GM23338 (cell line): ENCODE measurements around the gene MTR. TPM values are rescaled to one million over a fixed set of nuclear protein-coding genes. Genes with fewer than 3 reads are reported as not detected.

Experiments
- ATAC-seq: fragments of 200-7000 bp; cut with Tn5 transposase; 3 replicates; pipeline ENCODE4 v1.9.1; 2020
- DNase-seq: peaks from one replicate; pipeline ENCODE4 v3.0.0-alpha.2; 2015; ENCODE audit warnings: low spot score
- H2AFZ ChIP-seq: fragments of 200-600 bp; sonication (generic); 2 replicates; pipeline ENCODE4 v1.8.0; 2016; ENCODE audit warnings: antibody characterized with exemption, mild to moderate bottlenecking, moderate library complexity
- H3F3A ChIP-seq: fragments of 200-600 bp; sonication (generic); replicated peaks from 2 replicates; pipeline ENCODE4 v1.8.0; 2017; ENCODE audit warnings: antibody characterized with exemption, mixed run types, low read depth
- H3K27ac ChIP-seq: fragments of 200-600 bp; sonication (generic); 2 replicates; pipeline ENCODE4 v1.6.1; 2016; ENCODE audit warnings: low read depth
- H3K27me3 ChIP-seq: fragments of 200-600 bp; sonication (generic); 2 replicates; pipeline ENCODE4 v1.8.0; 2016; ENCODE audit warnings: mild to moderate bottlenecking, mixed run types, moderate library complexity; ENCODE audit not compliant: insufficient read depth
- H3K36me3 ChIP-seq: fragments of 200-600 bp; sonication (generic); 2 replicates; pipeline ENCODE4 v1.8.0; 2016; ENCODE audit warnings: mild to moderate bottlenecking; ENCODE audit not compliant: insufficient read depth
- H3K4me1 ChIP-seq: fragments of 200-600 bp; sonication (generic); 2 replicates; pipeline ENCODE4 v1.8.0; 2016; ENCODE audit warnings: mild to moderate bottlenecking, moderate library complexity; ENCODE audit not compliant: insufficient read depth
- H3K4me2 ChIP-seq: fragments of 200-600 bp; sonication (generic); 2 replicates; pipeline ENCODE4 v1.7.1; 2017; ENCODE audit warnings: mixed run types
- H3K4me3 ChIP-seq: fragments of 200-600 bp; sonication (generic); 2 replicates; pipeline ENCODE4 v1.6.1; 2016; ENCODE audit warnings: mixed run types
- H3K79me2 ChIP-seq: fragments of 200-600 bp; sonication (generic); replicated peaks from 2 replicates; pipeline ENCODE4 v1.8.0; 2017; ENCODE audit warnings: mild to moderate bottlenecking; ENCODE audit not compliant: insufficient read depth
- H3K9me2 ChIP-seq: fragments of 200-600 bp; sonication (generic); 2 replicates; pipeline ENCODE4 v1.8.0; 2017; ENCODE audit not compliant: insufficient read depth
- H4K20me1 ChIP-seq: fragments of 200-600 bp; sonication (generic); replicated peaks from 2 replicates; pipeline ENCODE4 v1.8.0; 2017; ENCODE audit warnings: mild to moderate bottlenecking; ENCODE audit not compliant: insufficient read depth
- H3K27ac Mint-ChIP-seq: 2 replicates; pipeline ENCODE4 v1.8.0; 2020; ENCODE audit warnings: inconsistent platforms, mild to moderate bottlenecking, moderate library complexity, mixed read lengths
- H3K27me3 Mint-ChIP-seq: 3 replicates; pipeline ENCODE4 v1.8.0; 2022; ENCODE audit warnings: low read depth, mild to moderate bottlenecking, moderate library complexity, mixed read lengths, inconsistent platforms; ENCODE audit not compliant: insufficient read depth, poor library complexity
- H3K36me3 Mint-ChIP-seq: 3 replicates; pipeline ENCODE4 v1.8.0; 2021; ENCODE audit warnings: low read depth, mild to moderate bottlenecking, inconsistent platforms, moderate library complexity, mixed read lengths
- H3K4me1 Mint-ChIP-seq: 3 replicates; pipeline ENCODE4 v1.8.0; 2020; ENCODE audit warnings: mild to moderate bottlenecking, inconsistent platforms, mixed read lengths
- H3K4me3 Mint-ChIP-seq: 3 replicates; pipeline ENCODE4 v1.8.0; 2021; ENCODE audit warnings: moderate library complexity, mild to moderate bottlenecking, inconsistent platforms, mixed read lengths
- H3K9me3 Mint-ChIP-seq: 3 replicates; pipeline ENCODE4 v1.8.0; 2020; ENCODE audit warnings: moderate library complexity, mild to moderate bottlenecking, inconsistent platforms, mixed read lengths
- CREB1 ChIP-seq: fragments of 250-450 bp; sonication (Bioruptor Pico); IDR thresholded peaks from 2 replicates; pipeline ENCODE4 v1.5.0; 2020; ENCODE audit warnings: low read depth, mild to moderate bottlenecking, moderate library complexity
- CTCF ChIP-seq, 2 experiments: fragments of 200-600 bp in 1 of 2; sonication (generic) in 1 of 2; conservative IDR thresholded peaks; 2 replicates each; pipeline versions ENCODE4 v1.5.1 to v1.6.1; 2016 to 2017; ENCODE audit warnings: antibody characterized with exemption in 2 of 2, low read depth in 2 of 2, mild to moderate bottlenecking in 2 of 2, moderate library complexity in 1 of 2
- ETS1 ChIP-seq: IDR thresholded peaks from 2 replicates; pipeline ENCODE4 v1.6.1; 2016; ENCODE audit warnings: antibody characterized with exemption
- EZH2 ChIP-seq: fragments of 200-600 bp; sonication (generic); IDR thresholded peaks from one replicate; pipeline ENCODE4 v1.8.0; 2017; ENCODE audit warnings: antibody characterized with exemption, mild to moderate bottlenecking, low read depth; ENCODE audit not compliant: unreplicated experiment
- EZH2phosphoT487 ChIP-seq: fragments of 200-600 bp; sonication (generic); IDR thresholded peaks from one replicate; pipeline ENCODE4 v1.8.1; 2018; ENCODE audit warnings: antibody characterized with exemption; ENCODE audit not compliant: unreplicated experiment
- JUNB ChIP-seq: IDR thresholded peaks from one replicate; pipeline ENCODE4 v1.6.1; 2016; ENCODE audit warnings: antibody characterized with exemption; ENCODE audit not compliant: unreplicated experiment
- NANOG ChIP-seq: IDR thresholded peaks from 2 replicates; pipeline ENCODE4 v1.6.1; 2016; ENCODE audit warnings: antibody characterized with exemption, borderline replicate concordance
- POLR2AphosphoS5 ChIP-seq: IDR thresholded peaks from 2 replicates; pipeline ENCODE4 v1.6.1; 2016; ENCODE audit warnings: antibody characterized with exemption, low read depth
- STAT1 ChIP-seq: IDR thresholded peaks from one replicate; pipeline ENCODE4 v1.6.1; 2016; ENCODE audit warnings: antibody characterized with exemption; ENCODE audit not compliant: unreplicated experiment
- ZNF114 ChIP-seq: fragments of 250-450 bp; sonication (Bioruptor Pico); IDR thresholded peaks from 2 replicates; pipeline ENCODE4 v1.5.0; 2020; ENCODE audit warnings: mild to moderate bottlenecking, moderate library complexity
- ZNF331 ChIP-seq: fragments of 250-450 bp; sonication (Bioruptor Pico); IDR thresholded peaks from 2 replicates; pipeline ENCODE4 v1.5.0; 2020; ENCODE audit warnings: low read depth, mild to moderate bottlenecking, moderate library complexity
- ZNF462 ChIP-seq: fragments of 250-450 bp; sonication (Bioruptor Pico); IDR thresholded peaks from 2 replicates; pipeline ENCODE4 v1.5.0; 2020; ENCODE audit warnings: mild to moderate bottlenecking, moderate library complexity
- polyA plus RNA-seq: library from polyadenylated mRNA; unstranded; fragments of >200 nt; fragmentation: Nextera tagmentation; extraction: Ambion mirVana; gene quantifications from 2 replicates; pipeline ENCODE4 v1.2.1, GENCODE V29; 2016
- total RNA-seq: library from RNA; depleted of rRNA; stranded (reverse); fragments of >200 nt; shearing (Covaris generic); gene quantifications from 2 replicates; pipeline ENCODE4 v1.2.3, GENCODE V29; 2014
- TF ChIP-seq, protein P1 (sequence below): IDR thresholded peaks from one replicate; pipeline ENCODE4 v1.6.1; 2018; ENCODE audit warnings: antibody characterized with exemption; ENCODE audit not compliant: unreplicated experiment

MTR gene
- total and polyA plus RNA-seq, 2 experiments from 2014 or later, result 6.4 to 20.0 TPM

GRCh38 chr1:236823559-236823958 is 28.5 kb downstream of the MTR start:
- no peak overlapping the region for H3K4me3 ChIP-seq
- no peaks in the 10 kb centered on the region for H3K9me2 ChIP-seq
- peaks cover 28% of the 10 kb centered on the region; the same call in 2 of the 3 replicates for H3K36me3 Mint-ChIP-seq
- H3K79me2 ChIP-seq, result no peaks in the 10 kb centered on the region
- no peaks in the 10 kb centered on the region for H3K27me3 Mint-ChIP-seq
- no peak overlapping the region for H3K27ac Mint-ChIP-seq
- DNase-seq (no peak), ATAC-seq (no peak)
- no peak overlapping the region for H2AFZ ChIP-seq
- H3K9me3 Mint-ChIP-seq, result no peaks in the 10 kb centered on the region
- no peak for TF ChIP-seq POLR2AphosphoS5
- TF ChIP-seq, protein P1, sequence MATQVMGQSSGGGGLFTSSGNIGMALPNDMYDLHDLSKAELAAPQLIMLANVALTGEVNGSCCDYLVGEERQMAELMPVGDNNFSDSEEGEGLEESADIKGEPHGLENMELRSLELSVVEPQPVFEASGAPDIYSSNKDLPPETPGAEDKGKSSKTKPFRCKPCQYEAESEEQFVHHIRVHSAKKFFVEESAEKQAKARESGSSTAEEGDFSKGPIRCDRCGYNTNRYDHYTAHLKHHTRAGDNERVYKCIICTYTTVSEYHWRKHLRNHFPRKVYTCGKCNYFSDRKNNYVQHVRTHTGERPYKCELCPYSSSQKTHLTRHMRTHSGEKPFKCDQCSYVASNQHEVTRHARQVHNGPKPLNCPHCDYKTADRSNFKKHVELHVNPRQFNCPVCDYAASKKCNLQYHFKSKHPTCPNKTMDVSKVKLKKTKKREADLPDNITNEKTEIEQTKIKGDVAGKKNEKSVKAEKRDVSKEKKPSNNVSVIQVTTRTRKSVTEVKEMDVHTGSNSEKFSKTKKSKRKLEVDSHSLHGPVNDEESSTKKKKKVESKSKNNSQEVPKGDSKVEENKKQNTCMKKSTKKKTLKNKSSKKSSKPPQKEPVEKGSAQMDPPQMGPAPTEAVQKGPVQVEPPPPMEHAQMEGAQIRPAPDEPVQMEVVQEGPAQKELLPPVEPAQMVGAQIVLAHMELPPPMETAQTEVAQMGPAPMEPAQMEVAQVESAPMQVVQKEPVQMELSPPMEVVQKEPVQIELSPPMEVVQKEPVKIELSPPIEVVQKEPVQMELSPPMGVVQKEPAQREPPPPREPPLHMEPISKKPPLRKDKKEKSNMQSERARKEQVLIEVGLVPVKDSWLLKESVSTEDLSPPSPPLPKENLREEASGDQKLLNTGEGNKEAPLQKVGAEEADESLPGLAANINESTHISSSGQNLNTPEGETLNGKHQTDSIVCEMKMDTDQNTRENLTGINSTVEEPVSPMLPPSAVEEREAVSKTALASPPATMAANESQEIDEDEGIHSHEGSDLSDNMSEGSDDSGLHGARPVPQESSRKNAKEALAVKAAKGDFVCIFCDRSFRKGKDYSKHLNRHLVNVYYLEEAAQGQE, result no peak
- TF ChIP-seq ZNF114 (CRISPR knock-in tag), result no peak
- no peak for TF ChIP-seq ZNF331 (CRISPR knock-in tag)
- TF ChIP-seq EZH2phosphoT487, result no peak
- no peak for TF ChIP-seq ZNF462 (CRISPR knock-in tag)
- TF ChIP-seq EZH2, result no peak
- no peak for TF ChIP-seq JUNB
- no peak for TF ChIP-seq CREB1 (CRISPR knock-in tag)
- TF ChIP-seq NANOG, result no peak
- TF ChIP-seq STAT1, result no peak
- TF ChIP-seq ETS1, result no peak
- TF ChIP-seq CTCF (conservative IDR thresholded peaks at IDR 0.05; ENCODE audit: low read depth in 2 of 2), result no peak
- H3K4me2 ChIP-seq, result no peak overlapping the region
- H3K36me3 ChIP-seq, result peaks cover 5% of the 10 kb centered on the region; the same call in 1 of the 2 replicates
- H3K4me1 Mint-ChIP-seq, result no peaks in the 10 kb centered on the region
- no peaks in the 10 kb centered on the region for H3K4me1 ChIP-seq
- H3K27me3 ChIP-seq, result no peaks in the 10 kb centered on the region
- H4K20me1 ChIP-seq, result no peaks in the 10 kb centered on the region; the same call in 1 of the 2 replicates
- no peak overlapping the region for H3K27ac ChIP-seq
- H3F3A ChIP-seq, result no peaks in the 10 kb centered on the region
- no peak overlapping the region for H3K4me3 Mint-ChIP-seq
